ENCODE results near the gene ARFRP1. TPM values are rescaled to one million over a fixed set of nuclear protein-coding genes. Genes with fewer than 3 reads are reported as not detected.

Gene ARFRP1
- total RNA-seq, 1 donor from 2014 or later, result 18.7 TPM

Small RNAs within 50 kb of the gene (small RNA-seq; reads per million reads assigned to genes)
- gene LIME1 (ENCODE audit: low replicate concordance), result not detected
- not detected for gene TNFRSF6B (ENCODE audit: low replicate concordance)

Other genes starting within 250 kb of the ARFRP1 start
- 136 TPM for gene KCNQ2, start 235.3 kb downstream of the ARFRP1 start, total RNA-seq
- 209 TPM for gene EEF1A2, start 208.9 kb downstream of the ARFRP1 start, total RNA-seq
- gene PPDPF, start 187.2 kb downstream of the ARFRP1 start, total RNA-seq, result 24.1 TPM
- gene PTK6, start 170.6 kb downstream of the ARFRP1 start, total RNA-seq, result not detected
- not detected for gene SRMS, start 160.2 kb downstream of the ARFRP1 start, total RNA-seq
- gene FNDC11, start 153.8 kb downstream of the ARFRP1 start, total RNA-seq, result 4.4 TPM
- 3.4 TPM for gene HELZ2, start 133.7 kb downstream of the ARFRP1 start, total RNA-seq
- gene GMEB2, start 80.9 kb downstream of the ARFRP1 start, total RNA-seq, result 5.4 TPM
- gene STMN3, start 54.6 kb downstream of the ARFRP1 start, total RNA-seq, result 102 TPM
- gene RTEL1, start 49.7 kb downstream of the ARFRP1 start, total RNA-seq, result 10.6 TPM
- gene TNFRSF6B, start 11.3 kb downstream of the ARFRP1 start, total RNA-seq, result 0.49 TPM
- gene ZGPAT, start 63 bp upstream of the ARFRP1 start, total RNA-seq, result 7.6 TPM
- 2.7 TPM for gene LIME1, start 28.7 kb upstream of the ARFRP1 start, total RNA-seq
- 2.5 TPM for gene SLC2A4RG, start 31.8 kb upstream of the ARFRP1 start, total RNA-seq
- gene ZBTB46, start 123.3 kb upstream of the ARFRP1 start, total RNA-seq, result 18.7 TPM
- gene ABHD16B, start 153.5 kb upstream of the ARFRP1 start, total RNA-seq, result not detected
- 22.6 TPM for gene TPD52L2, start 157.3 kb upstream of the ARFRP1 start, total RNA-seq
- 75.7 TPM for gene DNAJC5, start 187.2 kb upstream of the ARFRP1 start, total RNA-seq
- gene UCKL1, start 248.4 kb upstream of the ARFRP1 start, total RNA-seq, result 17.5 TPM